ENCODE results near the gene DYSF.

DNA sequence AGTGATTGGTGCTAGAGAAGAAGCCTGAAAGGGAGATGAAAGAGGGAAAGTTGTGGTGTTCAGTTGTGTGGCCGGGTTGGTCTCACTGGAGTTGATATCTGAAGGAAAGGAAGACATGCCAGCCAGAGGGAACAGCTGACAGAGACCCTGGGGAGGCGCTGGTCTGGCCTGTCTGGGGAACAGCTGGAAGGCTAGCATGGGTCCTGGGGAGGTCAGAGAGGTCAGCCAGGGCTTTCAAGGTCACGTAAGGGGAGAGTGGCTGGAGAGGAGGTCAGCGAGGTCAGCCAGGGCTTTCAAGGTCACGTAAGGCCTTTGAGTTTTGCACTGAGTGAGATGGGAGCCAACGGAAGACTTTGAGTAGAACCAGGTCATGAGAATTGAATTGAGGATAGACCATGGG is 11.0 kb downstream of the DYSF start:
- TF ChIP-seq, protein P1, sequence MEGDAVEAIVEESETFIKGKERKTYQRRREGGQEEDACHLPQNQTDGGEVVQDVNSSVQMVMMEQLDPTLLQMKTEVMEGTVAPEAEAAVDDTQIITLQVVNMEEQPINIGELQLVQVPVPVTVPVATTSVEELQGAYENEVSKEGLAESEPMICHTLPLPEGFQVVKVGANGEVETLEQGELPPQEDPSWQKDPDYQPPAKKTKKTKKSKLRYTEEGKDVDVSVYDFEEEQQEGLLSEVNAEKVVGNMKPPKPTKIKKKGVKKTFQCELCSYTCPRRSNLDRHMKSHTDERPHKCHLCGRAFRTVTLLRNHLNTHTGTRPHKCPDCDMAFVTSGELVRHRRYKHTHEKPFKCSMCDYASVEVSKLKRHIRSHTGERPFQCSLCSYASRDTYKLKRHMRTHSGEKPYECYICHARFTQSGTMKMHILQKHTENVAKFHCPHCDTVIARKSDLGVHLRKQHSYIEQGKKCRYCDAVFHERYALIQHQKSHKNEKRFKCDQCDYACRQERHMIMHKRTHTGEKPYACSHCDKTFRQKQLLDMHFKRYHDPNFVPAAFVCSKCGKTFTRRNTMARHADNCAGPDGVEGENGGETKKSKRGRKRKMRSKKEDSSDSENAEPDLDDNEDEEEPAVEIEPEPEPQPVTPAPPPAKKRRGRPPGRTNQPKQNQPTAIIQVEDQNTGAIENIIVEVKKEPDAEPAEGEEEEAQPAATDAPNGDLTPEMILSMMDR (IDR thresholded peaks at IDR 0.05) = no peak
- TF ChIP-seq POLR2AphosphoS5 (IDR thresholded peaks at IDR 0.05) (no peak), POLR2A (IDR thresholded peaks at IDR 0.05) (no peak)

All from transverse colon (tissue), 4 donors.